ENCODE data around the gene TRERF1.

Gene TRERF1

DNA sequence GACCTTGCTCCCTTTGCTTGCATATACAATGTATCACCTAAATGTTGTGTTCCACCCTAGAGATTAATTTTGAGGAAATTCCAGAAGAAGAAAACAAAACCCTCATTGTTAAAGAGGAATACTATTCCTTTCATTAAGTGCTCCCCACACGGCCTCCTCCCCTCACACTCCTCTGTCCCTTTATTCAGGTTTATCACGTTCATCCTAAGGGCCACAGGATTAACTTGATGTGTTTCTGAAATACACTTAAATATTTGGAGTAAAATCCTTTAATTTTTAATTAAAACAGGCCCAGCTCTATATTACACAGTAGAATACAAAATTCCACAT is 144.6 kb downstream of the TRERF1 start:
- H3K4me3 ChIP-seq (ENCODE audit: low read length) = no peak overlapping the region
- TF ChIP-seq, protein P1, sequence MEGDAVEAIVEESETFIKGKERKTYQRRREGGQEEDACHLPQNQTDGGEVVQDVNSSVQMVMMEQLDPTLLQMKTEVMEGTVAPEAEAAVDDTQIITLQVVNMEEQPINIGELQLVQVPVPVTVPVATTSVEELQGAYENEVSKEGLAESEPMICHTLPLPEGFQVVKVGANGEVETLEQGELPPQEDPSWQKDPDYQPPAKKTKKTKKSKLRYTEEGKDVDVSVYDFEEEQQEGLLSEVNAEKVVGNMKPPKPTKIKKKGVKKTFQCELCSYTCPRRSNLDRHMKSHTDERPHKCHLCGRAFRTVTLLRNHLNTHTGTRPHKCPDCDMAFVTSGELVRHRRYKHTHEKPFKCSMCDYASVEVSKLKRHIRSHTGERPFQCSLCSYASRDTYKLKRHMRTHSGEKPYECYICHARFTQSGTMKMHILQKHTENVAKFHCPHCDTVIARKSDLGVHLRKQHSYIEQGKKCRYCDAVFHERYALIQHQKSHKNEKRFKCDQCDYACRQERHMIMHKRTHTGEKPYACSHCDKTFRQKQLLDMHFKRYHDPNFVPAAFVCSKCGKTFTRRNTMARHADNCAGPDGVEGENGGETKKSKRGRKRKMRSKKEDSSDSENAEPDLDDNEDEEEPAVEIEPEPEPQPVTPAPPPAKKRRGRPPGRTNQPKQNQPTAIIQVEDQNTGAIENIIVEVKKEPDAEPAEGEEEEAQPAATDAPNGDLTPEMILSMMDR (conservative IDR thresholded peaks at IDR 0.05; ENCODE audit: low read length) = no peak
- no peak for DNase-seq (ENCODE audit: low read depth)

DNA sequence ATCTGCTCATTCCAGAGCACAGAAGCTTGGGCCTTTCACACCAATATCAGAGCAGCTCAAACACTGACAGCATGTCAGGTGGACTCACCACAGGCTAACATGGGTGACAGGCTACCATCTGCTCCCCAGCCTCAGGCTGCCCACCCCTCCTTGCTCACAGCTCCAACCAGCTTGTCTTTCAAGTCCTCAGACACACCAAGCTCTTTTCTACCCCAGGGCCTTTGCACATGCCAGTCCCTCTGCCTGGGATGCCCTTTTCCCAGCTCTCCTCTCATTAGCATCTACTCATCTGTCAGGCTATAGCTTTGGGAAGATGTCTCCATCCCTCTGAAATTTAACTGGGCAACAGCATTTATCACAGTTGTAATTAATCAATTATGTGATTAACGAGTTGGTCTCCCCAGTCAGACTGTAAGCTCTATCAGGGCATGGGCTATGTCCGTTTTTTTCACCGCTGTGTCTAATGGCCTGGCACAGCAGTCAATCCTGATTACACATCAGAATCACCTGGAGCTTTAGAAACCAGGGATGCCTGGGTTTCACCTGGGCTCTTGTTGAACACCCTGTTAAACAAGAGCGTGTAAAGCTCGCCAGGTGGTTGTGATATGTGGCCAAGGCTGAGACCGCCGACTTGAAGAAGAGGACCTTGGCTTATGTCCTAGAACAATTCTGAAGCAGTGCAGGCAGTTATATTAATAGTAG is 145.1 kb downstream of the TRERF1 start:
- no peak for DNase-seq (ENCODE audit: low read depth)
- TF ChIP-seq, protein P1 (conservative IDR thresholded peaks at IDR 0.05; ENCODE audit: low read length) = no peak

DNA sequence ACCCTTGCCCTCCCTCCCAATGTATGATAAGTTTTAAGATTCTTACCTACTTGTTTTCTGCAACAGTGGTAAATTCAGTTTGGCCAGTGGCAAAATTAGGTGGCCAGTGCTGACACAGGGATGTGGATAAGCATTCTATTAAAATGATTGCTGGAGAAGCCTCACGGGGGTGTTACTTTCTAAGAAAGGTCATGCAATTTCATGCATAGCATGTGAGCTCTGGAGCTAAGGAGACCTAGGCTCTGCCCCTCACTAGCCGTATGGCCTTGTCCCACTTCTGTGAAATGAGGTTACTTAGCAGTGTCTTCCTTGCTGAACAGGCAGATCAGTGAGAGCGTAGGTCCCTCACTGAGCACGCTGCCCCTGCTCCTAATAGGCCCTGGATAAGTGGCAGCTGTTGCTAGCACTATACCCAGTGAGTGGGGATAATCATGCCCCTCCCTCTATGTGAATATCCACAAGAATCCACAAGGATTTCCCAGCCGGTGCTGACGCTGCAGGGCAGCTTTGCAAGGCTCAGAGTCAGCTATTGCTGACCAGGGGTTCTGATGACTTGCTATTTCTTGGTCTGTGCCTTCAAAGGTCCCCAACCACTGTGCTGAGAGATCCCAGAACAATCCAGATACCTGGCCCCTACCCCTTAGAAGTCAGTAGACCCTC is 147.5 kb downstream of the TRERF1 start:
- TF ChIP-seq, protein P1 (conservative IDR thresholded peaks at IDR 0.05; ENCODE audit: low read length) = no peak
- no peak overlapping the region for H3K4me3 ChIP-seq (ENCODE audit: low read length)
- no peak for DNase-seq (ENCODE audit: low read depth)

More for the DNA sequence above, 145.1 kb downstream of the TRERF1 start:
- no peak overlapping the region for H3K4me3 ChIP-seq (ENCODE audit: low read length)

DNA sequence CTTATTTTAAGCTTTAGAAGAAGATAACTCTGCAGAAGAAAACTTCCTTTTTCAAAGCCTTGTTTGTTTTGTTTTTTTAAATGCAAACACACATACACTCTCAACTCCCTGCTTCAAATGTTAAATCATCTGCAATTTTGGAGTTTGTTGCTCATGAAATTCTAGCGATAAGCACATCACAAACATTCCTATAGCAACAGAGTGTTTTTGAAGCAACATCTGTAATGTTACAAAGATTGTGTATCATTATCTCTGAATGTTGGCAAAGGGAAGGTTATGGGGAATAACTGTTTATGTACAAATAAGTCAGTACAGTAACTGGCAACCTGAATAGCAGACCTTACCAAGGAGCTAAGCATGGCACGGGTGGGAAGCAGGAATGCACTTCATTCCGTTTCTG is 149.3 kb downstream of the TRERF1 start:
- no peak for DNase-seq (ENCODE audit: low read depth)
- TF ChIP-seq, protein P1 (conservative IDR thresholded peaks at IDR 0.05; ENCODE audit: low read length) = no peak
- no peak overlapping the region for H3K4me3 ChIP-seq (ENCODE audit: low read length)

DNA sequence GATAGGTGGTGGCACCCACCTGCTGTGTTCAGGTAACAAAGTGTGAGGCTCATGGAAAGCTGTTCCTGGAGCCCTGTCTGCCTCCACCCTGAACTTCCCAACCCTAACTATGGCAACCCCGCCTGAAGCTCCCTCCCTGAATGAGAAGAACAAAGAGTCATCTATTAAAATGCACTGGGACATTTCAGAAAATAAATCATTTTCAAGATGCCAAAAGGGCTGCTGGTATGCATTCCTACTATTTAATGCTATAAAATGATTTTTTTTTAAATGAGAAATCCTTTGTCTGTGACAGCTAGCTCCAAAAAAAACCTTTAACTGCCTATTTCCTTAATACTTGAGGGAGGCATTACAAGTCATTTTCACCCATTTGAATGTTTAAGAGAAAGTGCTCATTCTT is 149.7 kb downstream of the TRERF1 start:
- H3K4me3 ChIP-seq (ENCODE audit: low read length) = no peak overlapping the region
- TF ChIP-seq, protein P1 (conservative IDR thresholded peaks at IDR 0.05; ENCODE audit: low read length) = no peak
- no peak for DNase-seq (ENCODE audit: low read depth)

DNA sequence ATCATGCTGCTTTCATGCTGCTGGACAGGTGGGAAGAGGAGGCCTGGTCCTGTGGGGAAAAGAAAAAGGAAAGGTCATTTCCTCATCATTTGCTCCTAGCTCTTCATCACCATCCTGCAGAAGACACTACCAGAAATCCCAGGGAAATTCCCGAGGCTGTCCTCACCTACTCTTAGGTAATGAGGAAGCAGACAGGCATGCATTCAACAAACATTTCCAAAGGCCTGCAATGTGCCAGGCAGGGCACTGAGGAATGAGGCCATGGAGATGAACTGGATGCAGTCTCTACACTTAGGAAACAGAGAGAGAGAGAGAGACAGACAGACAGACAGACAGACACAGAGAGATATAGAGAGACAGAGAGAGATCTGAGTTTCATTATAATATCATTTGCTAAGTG is 151.0 kb downstream of the TRERF1 start:
- DNase-seq (ENCODE audit: low read depth) = no peak
- TF ChIP-seq, protein P1 (conservative IDR thresholded peaks at IDR 0.05; ENCODE audit: low read length) = no peak
- no peak overlapping the region for H3K4me3 ChIP-seq (ENCODE audit: low read length)

DNA sequence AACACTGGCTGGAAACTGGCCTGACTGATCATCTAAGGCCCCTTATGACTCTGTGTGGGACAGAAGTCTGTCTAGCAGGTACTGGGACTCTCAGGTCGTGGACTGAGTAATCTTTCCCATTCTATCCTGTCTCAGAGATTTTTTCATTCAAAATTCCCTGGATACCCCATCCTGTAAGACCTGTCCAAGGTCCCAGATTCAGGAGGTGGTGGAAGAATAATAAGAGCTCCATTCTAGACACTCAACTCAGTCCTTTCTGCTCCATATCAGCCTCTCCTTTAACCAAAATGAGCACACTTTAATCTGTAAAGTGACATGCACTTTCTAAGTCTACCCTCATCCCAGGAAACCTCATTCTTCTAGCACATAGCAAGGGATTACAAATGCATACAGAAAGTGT is 151.5 kb downstream of the TRERF1 start:
- no peak overlapping the region for H3K4me3 ChIP-seq (ENCODE audit: low read length)
- no peak for DNase-seq (ENCODE audit: low read depth)
- TF ChIP-seq, protein P1 (conservative IDR thresholded peaks at IDR 0.05; ENCODE audit: low read length) = no peak
